Ammon's horn (tissue), 1 donor: ENCODE results near the gene WNK3.
"Not testable (repeated sequence)": the region's sequence is repeated elsewhere in the genome, so short reads cannot be mapped to it uniquely, and the experiment has no call there.

ENCODE experiments used
- DNase-seq: peaks from one replicate; pipeline ENCODE4 v3.0.0-alpha.2; 2016; ENCODE audit warnings: low spot score

The WNK3 gene

DNA sequence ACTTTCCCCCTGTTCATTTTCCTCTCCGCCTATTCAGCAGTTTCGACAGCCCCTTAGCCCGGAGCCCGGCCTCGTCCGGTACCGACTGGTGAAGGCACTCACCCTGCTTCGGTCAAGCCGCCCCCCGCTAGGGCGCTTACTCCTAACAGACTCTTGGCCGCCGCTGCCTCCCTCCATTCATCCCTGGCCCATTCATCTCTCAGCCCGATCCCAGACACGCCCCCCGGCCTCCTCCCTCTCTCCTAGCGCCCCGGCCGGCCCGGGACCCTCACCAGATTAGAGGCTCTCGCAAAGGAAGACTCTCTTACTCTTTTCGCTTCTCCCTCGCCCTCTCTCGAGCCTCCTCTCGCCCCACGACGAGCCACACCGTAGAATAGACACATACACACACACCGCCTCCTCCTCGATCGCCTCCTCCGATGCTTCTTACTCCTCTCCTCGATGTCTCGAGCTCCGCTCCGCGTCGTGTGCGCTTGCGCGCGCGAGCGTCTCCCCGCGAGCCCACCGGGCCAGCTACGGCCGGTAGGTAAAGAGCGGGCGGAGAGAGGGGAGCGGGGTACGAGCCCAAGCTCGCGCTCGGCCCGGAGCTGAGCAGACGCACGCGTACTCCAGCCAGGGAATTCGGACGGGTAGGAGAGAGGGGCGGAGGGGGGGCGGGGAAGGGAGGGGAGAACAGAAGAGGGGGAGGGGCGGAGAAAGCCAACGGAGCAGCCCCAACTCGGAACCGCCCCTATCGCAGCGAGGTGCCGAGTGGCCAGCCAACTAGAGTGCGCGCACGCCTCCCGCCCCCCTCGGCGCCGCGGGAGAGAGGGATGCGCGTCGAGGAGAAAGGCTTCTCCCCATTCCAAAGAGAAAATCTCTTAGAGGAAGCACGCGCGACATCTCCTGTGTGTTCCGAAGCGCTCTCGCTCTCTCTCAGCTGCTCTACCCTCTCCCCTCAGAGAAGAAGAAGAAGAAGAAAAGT is at the start of gene WNK3:
WNK3 (minus strand) TSS at position 633 of the 964 bp plus-strand sequence.
- DNase-seq: peak; percentile 84

- no peak for DNase-seq
These were observed 49.4 kb upstream of the WNK3 start for GRCh38 chrX:54407266-54407665.

DNA sequence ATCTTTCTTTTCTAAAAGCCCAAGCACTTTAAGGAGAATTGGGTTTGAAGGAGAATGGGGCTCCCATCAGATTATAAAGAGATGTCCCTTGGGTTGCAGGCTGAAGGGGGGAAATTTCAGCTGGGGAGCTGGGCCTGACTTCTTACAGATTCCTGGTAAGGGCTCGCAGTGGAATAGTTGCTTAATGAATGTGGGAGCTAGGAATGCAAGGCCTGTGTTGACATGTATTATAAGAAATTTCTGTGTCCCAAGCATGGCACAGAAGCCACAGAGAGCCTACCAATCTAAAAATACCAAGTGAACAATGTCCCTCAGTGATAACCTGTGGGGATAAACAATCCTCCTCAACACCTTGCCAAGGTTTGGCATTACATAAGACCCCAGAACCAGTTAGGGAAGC is 39.3 kb upstream of the WNK3 start:
- no peak for DNase-seq

DNA sequence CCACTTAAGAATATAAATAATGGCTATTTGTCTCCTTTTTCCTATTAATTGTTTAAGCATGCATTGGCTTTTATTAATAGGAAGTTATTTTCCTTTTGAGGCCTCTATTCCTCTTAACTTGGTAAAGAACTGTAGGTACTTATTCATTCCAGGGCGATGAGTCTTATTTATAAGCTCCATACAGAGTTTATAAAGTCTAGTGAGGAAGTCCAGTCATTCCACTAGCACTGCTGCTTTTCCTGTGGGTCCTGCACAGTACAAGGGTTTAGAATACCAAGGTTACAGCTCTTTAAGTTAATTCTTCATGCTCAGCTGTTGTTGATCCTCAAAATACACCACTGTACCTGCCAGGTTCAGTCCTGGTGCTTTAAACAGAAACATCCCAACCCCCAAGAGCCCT is 28.5 kb upstream of the WNK3 start:
- DNase-seq: no peak

DNA sequence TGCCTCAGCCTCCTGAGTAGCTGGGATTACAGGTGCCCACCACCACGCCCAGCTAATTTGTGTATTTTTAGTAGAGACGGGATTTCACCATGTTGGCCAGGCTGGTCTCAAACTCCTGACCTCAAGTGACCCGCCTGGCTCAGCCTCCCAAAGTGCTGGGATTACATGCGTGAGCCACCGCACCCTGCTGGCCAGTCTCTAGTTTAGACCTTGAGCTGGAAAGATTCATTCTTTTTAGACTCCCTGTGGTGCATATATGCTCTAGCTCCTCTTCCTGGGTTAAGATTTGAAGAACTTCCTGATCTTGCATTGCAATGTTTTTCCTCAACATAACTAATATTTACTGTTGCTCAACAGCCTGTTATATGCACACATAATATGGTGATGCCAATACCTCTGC is 26.8 kb upstream of the WNK3 start:
- DNase-seq: not testable (repeated sequence)

GRCh38 chrX:54359408-54359807 is 1.6 kb upstream of the WNK3 start:
- no peak for DNase-seq

DNA sequence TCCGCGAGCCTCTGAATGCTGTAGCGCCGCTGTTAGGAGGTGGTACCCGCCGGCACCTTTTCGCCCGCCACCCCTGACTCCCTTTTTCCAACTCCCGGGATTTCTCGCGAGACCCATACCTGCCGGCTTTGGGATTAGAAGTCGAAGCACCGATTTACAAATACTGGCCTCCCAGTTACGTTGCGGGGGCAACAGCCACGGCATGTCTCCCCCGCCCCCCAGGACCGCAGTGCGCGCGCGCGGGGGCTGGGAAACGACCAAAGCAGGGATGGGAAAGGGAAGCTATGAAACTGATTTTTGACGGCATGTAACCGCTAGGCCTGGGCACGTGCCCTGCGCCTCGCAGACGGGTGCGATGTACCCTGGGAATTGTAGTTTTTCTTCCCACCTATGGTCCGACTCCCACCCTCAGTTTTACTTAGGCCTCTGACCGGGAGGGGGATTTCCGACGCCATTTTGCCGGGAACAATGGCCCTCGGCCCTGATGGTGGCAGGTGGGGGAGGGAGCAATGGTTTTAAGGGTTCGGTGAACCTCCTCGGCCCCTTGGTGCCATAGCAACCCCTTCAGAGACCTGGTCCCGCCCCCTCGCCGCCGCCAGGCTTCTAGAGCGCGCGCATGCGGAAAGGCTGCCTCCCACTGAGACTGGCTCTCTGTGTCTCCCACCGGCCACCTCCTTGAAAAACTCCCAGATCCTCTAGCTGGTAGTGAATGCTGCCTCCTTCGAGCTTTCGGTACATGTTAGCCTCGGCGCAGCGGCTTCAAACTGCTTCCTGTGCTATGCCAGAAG is 772 bp upstream of the WNK3 start:
- DNase-seq: peak; percentile 83

- no peak for DNase-seq
These were observed 5.2 kb downstream of the WNK3 start for GRCh38 chrX:54352677-54353076.

- DNase-seq: not testable (repeated sequence)
These were observed 20.5 kb downstream of the WNK3 start for GRCh38 chrX:54337383-54337782.

DNA sequence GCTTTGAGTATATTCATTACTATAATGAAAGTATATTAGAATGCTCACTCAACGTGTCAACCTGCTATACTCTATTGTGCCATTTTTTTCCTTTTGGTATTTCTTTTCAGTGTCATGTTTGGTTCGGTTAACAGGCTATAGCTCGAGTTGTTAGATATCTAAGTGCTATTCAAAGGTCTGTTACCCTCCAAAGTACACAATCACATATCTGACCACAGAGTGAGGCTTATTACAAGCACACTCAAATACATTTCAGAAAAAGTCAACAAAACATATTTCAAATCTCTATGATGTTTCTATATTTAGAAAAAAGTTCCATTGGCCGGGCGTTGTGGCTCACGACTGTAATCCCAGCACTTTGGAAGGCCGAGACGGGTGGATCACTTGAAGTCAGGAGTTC is 32.8 kb downstream of the WNK3 start:
- no peak for DNase-seq

DNA sequence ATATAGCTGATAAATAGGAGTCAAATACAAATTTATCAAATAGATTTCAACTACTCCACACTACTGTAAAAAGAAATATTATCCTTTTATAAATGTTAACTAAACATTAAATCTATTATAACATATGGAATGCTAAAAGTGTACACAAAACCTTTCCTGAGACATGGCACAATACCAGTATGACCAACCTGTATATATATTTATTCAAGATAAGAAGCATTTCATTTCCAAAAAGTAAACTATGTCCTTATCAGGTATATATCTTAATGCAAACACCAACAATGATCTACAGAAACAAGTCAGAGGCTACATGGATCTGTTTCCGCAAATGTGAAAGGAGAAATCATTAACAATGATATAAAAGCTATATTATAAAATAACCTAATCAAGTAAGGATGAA is 37.8 kb downstream of the WNK3 start:
- DNase-seq: no peak

DNA sequence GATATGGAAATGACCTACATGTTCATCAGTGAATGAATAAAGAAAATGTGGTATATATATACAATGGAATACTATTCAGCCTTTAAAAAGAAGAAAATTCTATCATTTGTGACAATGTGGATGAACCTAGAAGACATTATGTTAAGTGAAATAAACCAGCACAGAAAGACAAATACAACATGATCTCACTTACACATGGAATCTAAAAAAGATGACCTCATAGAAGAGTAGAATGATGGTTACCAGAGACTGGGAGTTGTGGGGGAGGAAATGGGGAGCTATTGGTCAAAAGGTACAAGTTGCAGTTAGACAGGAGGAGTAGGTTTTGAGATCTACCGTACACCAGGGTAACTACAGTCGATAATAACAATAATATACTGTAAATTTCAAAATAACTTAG is 51.5 kb downstream of the WNK3 start:
- DNase-seq: no peak

- DNase-seq: no peak
These were observed 56.3 kb downstream of the WNK3 start for GRCh38 chrX:54301516-54301915.

- DNase-seq: no peak
These were observed 63.5 kb downstream of the WNK3 start for GRCh38 chrX:54294306-54294705.

DNA sequence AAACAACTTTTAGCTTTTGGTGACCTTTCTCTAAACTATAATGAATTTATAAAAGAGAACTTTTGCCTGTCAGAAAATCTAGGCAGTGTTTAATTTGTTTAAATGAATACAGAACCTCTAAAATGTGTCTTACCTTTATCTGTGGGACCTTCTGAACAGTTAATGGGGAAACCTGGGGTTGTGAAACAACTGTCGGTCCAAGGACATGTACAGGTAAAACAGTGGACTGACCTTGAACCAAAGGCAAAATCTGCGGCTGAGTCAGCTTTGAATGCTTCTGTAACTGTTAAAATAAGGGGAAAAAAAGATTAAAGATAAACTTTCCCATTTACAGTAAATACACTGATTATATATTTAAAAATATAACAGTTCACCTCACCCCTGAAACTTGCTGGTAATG is 65.1 kb downstream of the WNK3 start:
- no peak for DNase-seq

GRCh38 chrX:54291758-54292157 is 66.1 kb downstream of the WNK3 start:
- DNase-seq: no peak

- peak; percentile 1 for DNase-seq
These were observed 68.9 kb downstream of the WNK3 start for GRCh38 chrX:54288968-54289367.

DNA sequence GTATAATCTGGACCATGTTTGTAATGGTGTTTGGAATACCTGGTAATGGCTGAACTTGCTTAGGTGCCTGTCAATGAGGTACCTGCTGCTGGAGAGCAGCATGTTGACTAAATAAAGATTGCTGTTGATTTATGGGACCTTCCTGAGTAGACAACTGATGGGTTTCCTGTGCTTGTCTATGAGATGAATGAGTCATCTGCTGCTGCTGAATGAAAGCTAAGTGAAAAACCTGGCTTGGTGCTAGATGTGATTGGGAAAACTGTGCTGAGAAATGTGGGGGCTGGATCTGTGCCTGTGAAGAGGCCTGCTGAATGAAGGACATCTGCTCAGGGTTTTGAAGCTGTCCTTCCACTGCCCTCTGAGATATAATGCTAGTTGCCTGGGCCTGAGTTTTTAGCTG is 69.6 kb downstream of the WNK3 start:
- peak; percentile 14 for DNase-seq

GRCh38 chrX:54281676-54282075 is 76.2 kb downstream of the WNK3 start:
- DNase-seq: no peak

DNA sequence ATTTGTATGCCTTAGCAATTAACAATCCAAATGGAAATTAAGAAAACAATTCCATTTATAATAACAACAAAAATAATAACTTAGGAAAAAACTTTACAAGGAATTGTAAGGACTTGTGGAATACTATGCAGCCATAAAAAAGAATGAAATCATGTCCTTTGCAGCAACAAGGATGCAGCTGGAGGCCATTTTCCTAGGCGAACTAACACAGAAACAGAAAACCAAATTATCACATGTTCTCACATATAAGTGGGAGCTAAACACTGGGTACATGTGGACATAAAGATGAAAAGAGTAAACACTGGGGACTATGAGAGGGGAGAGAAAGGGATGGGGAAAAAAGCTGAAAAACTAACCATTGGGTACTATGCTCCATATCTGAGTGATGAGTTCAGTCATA is 77.4 kb downstream of the WNK3 start:
- DNase-seq: no peak

DNA sequence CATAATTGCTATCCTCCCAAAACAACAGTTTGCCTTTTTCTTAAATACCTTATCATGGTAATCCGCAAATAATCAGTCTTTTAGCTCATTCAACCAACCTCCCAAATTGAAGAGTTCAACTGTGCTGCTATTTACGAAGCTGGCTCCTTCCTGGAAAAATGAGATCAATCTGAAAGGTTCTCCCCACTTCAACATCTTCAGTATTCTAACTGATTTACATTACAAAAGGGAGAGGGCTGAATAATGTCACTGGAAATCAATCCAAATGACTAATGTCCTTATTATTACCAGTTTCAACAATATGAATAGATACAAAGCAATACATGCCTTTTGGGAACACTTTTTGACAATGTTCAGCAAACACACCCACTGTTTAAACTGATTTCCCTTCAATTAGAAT is 86.2 kb downstream of the WNK3 start:
- no peak for DNase-seq

GRCh38 chrX:54248309-54248708 is 109.5 kb downstream of the WNK3 start:
- DNase-seq: peak; percentile 5

DNA sequence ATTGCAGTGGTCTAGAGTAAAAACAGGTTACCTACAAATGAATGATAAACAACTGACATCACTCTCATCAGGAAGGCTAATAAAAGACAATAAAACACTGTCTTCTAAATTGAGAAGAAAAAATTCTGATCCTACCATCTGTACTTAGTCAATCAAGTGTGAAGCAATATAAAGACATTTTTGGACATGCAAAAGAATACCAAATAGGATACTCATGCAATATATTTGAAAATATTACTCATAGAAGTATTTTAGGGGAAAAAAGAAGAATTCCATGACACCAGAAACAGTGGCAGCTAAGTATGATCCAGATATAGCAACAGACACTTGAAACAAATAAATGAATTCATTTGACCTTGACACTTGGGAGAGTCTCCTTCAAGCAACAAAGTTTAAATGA is 111.0 kb downstream of the WNK3 start:
- DNase-seq: no peak
